CD4-positive, alpha-beta T cell treated with Interleukin-2 at 100 ng/mL for 4 hours (primary cell): ENCODE measurements around the gene CABP1.
"Not testable (repeated sequence)": the region's sequence is repeated elsewhere in the genome, so short reads cannot be mapped to it uniquely, and the experiment has no call there.

ENCODE experiments used
- DNase-seq: peaks from one replicate; pipeline ENCODE4 v3.0.0-alpha.2; 2020; ENCODE audit warnings: low spot score

CABP1 gene

GRCh38 chr12:120639771-120640721 lies at the start of gene CABP1:
TSS of gene CABP1 (plus strand) at chr12:120640626. CDS start at chr12:120640686, 60 bp downstream.
- DNase-seq = peak; percentile 55

GRCh38 chr12:120590741-120591407 lies 49.6 kb upstream of the CABP1 start:
- DNase-seq = no peak

GRCh38 chr12:120592121-120593049 lies 48.0 kb upstream of the CABP1 start:
- DNase-seq = no peak

- DNase-seq = no peak
Observed at GRCh38 chr12:120596901-120597300, 43.5 kb upstream of the CABP1 start.

- DNase-seq = no peak
Observed at GRCh38 chr12:120597861-120598260, 42.6 kb upstream of the CABP1 start.

- no peak for DNase-seq
Observed at GRCh38 chr12:120598674-120599463, 41.6 kb upstream of the CABP1 start.

GRCh38 chr12:120599672-120600552 lies 40.5 kb upstream of the CABP1 start:
- DNase-seq = no peak

- DNase-seq = not testable (repeated sequence)
Observed at GRCh38 chr12:120602416-120602815, 38.0 kb upstream of the CABP1 start.

GRCh38 chr12:120610560-120610959 lies 29.9 kb upstream of the CABP1 start:
- no peak for DNase-seq

GRCh38 chr12:120611534-120611933 lies 28.9 kb upstream of the CABP1 start:
- not testable (repeated sequence) for DNase-seq

GRCh38 chr12:120614848-120615247 lies 25.6 kb upstream of the CABP1 start:
- DNase-seq = no peak

GRCh38 chr12:120617193-120617592 lies 23.2 kb upstream of the CABP1 start:
- DNase-seq = not testable (repeated sequence)

GRCh38 chr12:120617767-120618166 lies 22.7 kb upstream of the CABP1 start:
- not testable (repeated sequence) for DNase-seq

- no peak for DNase-seq
Observed at GRCh38 chr12:120618954-120619615, 21.3 kb upstream of the CABP1 start.

- DNase-seq = no peak
Observed at GRCh38 chr12:120620624-120621023, 19.8 kb upstream of the CABP1 start.

GRCh38 chr12:120625557-120626419 lies 14.6 kb upstream of the CABP1 start:
- DNase-seq = peak; percentile 21

GRCh38 chr12:120628919-120629318 lies 11.5 kb upstream of the CABP1 start:
- no peak for DNase-seq

- no peak for DNase-seq
Observed at GRCh38 chr12:120630104-120630892, 10.1 kb upstream of the CABP1 start.
